ENCODE data around the gene RIOK3.
"Not testable (repeated sequence)": the region's sequence is repeated elsewhere in the genome, so short reads cannot be mapped to it uniquely, and the experiment has no call there.

Gene RIOK3, protein sequence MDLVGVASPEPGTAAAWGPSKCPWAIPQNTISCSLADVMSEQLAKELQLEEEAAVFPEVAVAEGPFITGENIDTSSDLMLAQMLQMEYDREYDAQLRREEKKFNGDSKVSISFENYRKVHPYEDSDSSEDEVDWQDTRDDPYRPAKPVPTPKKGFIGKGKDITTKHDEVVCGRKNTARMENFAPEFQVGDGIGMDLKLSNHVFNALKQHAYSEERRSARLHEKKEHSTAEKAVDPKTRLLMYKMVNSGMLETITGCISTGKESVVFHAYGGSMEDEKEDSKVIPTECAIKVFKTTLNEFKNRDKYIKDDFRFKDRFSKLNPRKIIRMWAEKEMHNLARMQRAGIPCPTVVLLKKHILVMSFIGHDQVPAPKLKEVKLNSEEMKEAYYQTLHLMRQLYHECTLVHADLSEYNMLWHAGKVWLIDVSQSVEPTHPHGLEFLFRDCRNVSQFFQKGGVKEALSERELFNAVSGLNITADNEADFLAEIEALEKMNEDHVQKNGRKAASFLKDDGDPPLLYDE

DNA sequence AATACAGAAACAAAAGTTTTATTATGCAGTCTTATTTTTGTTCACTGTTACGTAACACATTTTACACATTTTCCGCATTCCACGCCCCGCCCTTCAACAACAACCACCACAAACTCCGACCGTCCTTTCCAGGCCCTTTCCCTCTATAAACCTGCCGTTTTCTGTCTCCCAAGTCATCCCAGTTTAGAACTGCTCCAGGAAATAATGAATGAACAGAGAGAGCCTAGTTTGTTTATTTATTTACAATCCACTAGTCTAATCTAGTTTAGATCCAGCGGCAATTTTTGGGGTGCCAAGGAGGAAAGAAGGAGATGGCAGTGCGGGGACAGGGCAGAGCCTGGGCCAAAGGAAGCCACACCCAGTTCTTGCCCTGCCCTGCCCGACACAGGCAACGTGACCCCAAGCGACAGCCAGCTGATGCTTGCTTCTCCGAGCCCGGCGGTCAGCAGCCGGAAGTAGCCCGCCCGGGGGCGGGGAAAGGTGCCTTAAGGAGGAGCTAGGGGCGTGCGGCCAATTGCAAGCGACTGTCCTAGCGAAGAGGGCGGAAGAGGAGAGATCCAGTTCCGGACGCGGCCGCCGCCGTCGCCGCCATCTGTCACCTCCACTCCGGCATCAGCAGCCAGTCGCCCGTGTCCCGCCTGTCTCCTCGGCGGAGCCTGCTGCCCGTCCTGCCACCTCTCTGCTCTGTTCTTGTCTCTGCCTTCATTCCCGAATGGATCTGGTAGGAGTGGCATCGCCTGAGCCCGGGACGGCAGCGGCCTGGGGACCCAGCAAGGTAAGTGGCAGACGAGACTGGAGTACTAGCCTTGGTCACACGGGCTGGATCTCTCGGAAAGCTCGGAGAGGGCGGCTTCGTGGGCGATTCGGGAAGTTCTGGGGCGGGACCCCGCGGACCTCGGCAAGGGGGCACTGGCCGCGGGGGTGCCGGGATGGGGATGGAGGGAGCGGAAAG is at the start of gene RIOK3:
TSS of gene RIOK3 (plus strand) at position 560 of the 952 bp plus-strand sequence. CDS start at position 713, 153 bp downstream.
- peak; percentile 98 for DNase-seq (ENCODE audit: low spot score)

DNA sequence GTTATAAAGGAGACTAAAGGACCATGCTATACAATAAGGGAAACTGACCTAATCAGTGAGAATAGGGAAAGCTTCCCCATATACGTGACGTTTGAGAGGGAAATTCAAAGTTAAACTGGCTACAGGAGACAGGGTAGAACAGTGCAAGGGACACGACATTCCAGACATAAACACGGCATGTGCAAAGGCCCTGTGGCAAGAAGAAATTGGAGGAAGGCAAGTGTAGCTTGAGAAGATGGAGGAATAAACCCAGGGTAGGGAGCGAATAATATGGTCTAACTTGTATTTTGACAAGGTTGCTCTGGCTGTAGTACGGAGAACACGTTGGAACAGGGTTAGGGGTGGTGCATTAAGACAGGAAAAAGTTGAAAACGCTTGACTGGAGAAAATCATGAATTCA is 49.8 kb upstream of the RIOK3 start:
- DNase-seq (ENCODE audit: low spot score), result no peak

DNA sequence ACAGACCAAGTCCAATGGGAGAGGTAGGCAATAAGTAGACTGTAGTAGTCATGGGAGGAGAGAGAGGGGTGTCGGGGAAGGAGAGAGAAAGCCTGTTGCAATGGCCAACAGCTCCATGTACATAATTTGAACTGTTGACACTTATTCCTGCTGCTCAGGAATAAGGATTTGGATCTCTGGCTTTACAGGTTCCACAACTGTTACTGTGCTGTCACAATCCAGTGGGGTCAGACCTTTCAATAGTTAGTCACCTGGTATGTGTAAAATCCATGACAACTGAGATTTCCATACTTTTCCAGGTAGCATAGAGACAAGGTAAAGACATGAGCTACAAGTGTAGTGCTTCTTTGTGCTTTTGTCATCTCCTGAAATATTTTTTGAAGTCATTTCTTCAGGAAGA is 47.5 kb upstream of the RIOK3 start:
- DNase-seq (ENCODE audit: low spot score), result no peak

DNA sequence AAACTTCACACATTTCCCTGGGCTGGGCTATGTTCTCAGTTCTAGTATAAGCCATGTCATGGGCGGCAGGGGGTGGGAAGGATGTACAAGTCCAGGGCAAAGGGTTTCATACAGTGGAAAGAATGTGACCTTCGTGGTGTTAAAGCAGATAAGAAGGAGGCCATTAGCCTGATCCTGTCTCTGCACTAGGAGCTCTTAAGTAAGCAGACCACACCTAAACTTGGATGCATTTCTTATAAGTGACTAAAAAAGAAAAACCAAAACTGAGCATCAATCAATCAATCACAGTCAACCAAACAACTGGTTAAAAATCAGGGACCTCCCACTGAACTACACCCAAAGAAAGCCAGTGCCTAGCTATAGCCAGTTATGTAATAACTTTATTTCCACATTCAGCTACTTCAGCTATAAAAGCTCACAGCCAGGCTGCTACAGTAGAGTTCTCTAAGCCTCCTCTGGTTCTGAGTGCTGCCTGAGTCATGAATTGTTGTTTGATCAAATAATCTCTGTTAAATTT is 46.8 kb upstream of the RIOK3 start:
- DNase-seq (ENCODE audit: low spot score), result no peak

DNA sequence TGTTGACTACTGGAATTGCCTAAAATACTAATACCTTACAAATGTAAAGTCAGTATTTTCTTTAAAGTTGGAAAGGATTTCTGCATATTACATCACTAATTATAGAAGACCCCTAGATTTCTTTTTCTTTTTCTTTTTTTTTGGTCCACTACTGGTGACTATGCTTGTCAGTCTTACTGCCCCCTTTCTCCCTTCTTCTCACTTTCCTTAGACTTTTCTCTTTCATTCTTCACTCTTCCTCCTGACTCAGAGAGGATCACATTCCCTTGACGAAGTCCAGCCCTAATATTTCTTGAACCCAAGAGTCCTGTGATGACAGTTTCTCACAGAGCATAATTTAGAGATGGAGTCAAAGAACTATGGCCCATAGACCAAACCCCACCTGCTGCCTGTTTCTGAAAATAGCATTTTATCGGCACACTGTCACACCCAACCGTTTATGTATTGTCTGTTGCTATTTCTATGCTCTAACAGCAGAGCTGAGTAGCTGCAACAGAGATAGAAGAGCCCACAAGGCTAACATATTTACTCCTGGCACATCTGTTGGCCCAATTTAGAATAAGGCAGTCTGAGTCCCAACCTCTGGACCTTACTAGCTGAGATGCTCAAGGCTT is 40.6 kb upstream of the RIOK3 start:
- DNase-seq (ENCODE audit: low spot score), result no peak

DNA sequence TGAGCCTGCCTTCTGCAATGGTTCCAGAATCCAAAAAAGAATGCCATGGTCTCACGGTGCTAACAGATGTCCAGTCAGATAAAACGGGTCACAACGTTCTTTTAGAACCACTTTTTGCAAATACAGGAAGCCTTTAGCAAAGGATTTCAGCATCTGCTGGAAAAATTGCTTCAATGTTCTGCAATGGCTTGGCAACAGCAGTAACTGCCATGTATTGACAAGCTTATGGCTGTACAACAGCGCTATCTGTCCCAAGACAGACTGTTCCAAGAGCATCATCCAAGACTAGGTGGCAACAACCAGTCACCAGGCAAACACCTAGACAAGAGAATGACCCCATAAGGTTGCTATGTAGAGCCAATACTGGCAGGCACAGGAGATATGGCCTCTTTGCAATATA is 37.6 kb upstream of the RIOK3 start:
- DNase-seq (ENCODE audit: low spot score), result no peak

DNA sequence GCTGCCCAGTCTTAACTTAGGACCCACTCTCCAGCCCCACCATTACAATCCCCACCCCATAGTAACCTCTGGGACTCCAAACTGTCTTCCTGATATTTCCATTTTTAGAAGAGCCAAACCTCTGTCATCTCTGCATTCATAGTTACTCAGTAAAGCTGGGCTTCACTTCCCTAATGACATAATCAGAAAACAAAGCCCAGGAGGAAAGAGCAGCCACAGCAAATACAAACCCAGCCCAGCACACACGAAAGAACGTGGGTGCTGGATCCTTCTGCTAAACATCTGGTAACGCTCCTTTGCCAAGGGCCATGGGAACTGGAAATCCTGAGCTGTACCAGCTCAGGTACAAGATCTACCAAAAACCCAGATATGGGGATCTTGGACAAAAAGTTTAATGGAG is 36.8 kb upstream of the RIOK3 start:
- no peak for DNase-seq (ENCODE audit: low spot score)

DNA sequence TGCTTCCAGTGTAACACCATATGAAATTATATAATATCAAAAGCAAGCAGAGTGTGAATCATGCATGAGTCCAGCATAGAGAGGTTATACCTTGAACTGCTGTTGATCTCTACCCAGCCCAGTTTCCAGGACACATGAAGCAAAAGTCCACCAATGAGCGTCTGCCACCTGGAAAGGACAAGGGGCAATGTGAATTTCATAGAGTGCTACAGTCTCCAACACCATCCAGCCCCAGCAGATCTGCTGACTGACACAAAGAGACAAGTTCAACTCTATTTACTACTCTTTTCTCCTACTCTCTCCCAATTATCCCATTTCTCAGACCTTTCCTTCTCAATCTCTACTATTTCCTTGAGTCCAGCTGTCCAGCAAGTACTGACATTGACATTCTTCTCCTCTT is 31.8 kb upstream of the RIOK3 start:
- DNase-seq (ENCODE audit: low spot score), result no peak

DNA sequence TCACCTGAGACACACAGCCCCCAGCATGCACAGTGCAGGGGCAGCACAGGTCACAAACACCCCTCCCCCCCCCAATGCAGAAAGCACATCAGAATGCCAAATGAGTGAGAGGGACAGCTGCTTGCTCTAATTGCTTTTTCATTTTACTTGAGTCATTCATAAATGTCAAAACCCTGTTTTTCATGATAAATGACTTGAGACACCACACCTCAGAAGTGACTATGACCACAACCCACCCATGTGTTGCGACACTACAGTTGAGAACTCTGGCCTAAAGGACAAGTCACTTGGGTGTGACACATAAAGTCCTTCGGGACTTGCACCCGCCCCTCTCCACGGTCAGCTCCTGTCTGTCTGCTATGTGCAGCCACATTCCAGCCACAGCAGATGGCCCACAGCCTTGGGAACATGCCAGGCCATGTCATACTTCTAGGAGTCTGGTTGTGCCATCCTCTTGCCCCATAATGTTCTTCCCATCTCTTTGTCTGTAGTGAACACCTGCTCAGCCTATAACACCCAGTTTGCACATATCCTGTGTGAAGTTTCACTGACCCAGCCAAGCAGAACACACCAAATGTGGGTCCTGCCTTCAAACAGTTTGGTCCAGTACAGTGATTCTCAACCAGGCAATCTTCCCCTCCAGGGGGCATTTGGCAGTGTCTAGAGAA is 30.2 kb upstream of the RIOK3 start:
- DNase-seq (ENCODE audit: low spot score), result peak; percentile 13

DNA sequence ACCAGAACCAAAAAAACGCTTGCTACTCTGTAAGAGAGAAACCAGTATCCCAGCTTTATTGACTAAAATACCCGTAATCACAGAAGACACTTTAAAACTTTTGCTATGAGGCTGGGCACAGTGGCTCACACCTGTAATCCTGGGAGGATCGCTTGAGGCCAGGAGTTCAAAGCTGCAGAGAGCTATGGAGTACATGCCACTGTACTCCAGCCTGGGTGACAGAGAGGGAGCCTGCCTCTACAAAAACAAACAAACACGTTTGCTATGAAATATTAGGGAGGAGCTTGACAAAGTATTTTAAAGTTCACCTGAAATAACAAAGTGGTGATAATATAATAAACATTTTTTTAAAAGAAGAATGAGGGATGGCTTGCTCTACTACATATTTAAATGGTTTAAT is 28.5 kb upstream of the RIOK3 start:
- no peak for DNase-seq (ENCODE audit: low spot score)

DNA sequence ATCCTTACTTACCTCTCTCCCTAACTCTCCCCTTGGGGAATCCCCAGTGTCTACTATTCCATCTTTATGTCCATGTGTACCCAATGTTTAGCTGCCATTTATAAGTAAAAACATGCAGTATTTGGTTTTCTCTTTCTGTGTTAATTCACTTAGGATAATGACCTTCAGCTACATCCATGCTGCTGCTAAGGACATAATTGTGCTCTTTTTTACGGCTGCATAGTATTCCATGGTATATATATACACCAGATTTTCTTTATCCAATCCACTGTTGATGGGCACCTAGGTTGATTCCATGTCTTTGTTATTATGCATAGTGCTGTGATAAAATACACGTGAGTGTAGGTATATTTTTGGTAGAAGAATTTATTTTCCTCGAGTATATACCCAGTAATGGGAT is 24.3 kb upstream of the RIOK3 start:
- DNase-seq (ENCODE audit: low spot score), result no peak

DNA sequence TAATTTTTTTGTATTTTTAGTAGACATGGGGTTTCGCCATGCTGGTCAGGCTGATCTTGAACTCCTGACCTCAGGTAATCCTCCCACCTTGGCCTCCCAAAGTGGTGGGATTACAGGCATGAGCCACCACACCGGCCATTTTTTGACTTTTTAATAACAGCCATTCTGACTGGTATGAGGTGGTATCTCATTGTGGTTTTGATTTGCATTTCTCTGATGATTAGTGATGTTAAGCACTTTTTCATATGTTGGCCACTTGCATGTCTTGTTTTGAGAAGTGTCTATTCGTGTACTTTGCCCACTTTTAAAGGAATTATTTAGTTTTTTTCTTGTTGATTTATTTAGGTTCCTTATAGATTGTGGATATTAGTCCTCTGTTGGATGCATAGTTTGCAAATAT is 23.5 kb upstream of the RIOK3 start:
- not testable (repeated sequence) for DNase-seq (ENCODE audit: low spot score)

DNA sequence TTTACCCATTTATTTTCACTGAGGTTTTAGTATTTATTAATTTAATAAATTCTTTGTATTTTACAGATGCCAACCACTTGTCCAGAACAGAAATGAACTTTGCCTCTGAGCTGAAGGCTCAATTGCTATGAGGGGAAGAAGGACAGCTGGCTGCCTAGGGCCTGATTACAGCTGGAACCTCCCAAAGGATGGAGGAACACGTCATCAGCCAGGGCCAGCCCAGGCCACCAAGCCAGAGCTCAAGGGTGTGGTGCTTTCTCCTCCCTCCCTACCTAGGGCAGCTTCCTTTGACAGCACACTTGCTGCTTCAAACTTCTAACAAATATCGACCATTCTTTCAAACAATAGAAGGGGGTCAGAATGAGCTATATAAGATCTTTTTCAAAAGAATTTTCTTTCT is 19.7 kb upstream of the RIOK3 start:
- DNase-seq (ENCODE audit: low spot score), result no peak

DNA sequence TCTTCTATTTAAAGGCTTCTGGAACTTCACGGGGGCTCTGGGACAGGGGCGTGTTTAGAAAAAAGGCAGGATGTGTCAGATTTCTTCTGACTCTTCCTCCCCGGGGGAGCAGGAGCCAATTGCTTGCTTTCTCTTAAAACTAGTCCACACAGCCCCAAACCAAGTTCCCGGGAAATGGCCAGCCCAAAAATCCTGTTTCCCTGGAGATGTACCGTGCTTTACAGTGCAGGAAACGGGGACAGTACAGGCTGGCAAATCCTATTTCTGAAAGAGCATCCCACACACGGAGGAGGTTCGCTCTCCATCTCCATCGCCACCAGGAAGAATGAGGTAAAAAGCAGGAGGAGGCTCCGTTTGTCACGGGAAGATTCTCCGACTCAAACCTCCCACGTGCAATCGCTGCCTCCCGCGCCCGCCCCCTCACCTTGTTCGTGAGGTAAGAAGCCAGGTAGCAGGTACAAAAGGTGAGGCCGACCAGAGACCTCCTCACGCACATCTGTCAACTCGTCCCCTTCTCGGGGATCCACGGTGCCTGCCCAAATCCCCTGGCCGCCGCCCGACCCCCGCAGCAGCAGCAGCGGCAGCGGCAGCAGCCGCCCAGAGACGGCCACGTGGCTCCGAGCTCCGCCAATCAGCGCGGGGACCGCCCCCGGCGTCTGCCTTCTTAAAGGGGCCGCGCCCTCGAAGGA is 15.6 kb upstream of the RIOK3 start:
- DNase-seq (ENCODE audit: low spot score), result peak; percentile 82

DNA sequence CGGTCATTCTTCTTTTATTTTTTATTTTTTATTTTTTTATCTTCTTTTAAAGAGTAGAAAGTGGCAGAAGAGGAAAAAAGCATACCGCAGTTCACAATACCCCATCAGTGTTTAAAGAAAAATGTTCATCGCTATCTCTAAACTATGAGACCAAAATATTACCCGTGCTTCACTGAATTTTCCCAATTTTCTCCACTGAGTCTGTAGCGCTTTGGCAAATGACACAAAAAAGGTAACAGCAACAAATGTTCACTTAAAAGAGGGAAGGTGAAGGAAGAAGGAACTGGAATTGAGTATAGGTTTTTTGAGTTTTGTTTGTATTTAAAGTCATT is 15.1 kb upstream of the RIOK3 start:
- no peak for DNase-seq (ENCODE audit: low spot score)

DNA sequence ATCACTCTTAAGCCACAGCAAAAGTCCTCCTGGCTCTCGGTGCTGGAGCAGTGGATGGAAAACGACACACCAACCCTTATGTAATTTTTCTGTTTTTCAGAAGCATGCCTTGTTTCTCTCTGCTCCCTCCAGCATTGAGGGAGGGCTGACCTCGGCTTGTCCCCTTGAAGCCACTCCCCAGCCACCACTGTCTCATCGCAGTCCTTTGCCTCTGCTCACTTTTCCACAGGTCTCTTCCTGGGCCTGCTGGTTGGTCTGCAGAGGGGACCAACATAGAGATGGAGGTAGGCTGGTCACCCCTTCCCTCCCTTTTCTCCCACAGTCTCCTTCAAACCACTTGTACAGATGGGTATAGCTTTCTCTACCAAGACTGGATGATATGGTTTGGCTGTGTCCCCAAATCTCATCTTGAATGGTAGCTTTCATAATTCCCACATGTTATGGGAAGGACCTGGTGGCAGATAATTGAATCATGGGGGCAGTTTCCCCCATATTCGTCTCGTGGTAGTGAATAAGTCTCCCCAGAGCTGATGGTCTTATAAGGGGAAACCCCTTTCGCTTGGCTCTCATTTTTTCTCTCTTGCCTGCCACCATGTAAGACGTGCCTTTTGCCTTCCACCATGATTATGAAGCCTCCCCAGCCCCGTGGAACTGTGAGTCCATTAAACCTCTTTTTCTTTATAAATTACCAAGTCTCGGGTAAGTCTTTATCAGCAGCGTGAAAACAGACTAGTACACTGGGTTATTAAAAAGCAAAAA is 14.3 kb upstream of the RIOK3 start:
- no peak for DNase-seq (ENCODE audit: low spot score)

DNA sequence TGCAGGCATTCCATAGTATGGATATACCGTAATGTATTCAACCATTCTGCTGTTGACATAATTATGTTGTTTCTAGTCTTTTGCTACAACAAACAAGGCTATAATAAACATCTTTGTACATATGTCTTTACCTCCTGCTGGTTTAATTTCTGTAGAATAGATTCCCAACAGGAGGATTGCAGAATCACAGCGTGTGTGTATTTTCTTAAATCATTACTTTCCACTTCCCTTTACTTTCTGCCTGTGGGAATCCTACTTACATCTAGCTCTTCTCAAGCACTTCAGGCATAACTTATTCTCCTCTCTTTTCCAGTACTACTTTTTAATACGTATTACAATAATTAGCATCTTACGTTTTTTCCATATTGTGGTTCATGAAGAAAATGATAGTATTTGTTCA is 13.0 kb upstream of the RIOK3 start:
- no peak for DNase-seq (ENCODE audit: low spot score)

DNA sequence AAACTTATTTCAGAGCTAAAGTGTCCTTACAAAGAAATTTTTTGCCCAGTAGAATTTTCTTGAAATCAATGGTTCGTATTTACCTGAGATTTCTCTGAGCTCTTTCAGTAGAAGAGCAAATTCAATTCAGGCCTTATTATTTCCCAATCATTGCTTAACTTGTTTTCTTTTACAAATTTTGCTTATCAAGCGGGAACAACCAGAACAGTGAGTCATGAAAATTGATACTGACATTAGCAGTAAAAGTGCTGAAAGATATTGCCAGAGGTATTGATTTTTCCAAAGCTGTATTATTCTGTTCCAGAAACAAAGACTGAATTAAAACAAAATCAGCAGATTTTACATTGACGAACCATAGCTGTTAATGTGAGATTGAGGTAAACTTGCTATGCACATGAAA is 10.1 kb upstream of the RIOK3 start:
- DNase-seq (ENCODE audit: low spot score), result no peak

DNA sequence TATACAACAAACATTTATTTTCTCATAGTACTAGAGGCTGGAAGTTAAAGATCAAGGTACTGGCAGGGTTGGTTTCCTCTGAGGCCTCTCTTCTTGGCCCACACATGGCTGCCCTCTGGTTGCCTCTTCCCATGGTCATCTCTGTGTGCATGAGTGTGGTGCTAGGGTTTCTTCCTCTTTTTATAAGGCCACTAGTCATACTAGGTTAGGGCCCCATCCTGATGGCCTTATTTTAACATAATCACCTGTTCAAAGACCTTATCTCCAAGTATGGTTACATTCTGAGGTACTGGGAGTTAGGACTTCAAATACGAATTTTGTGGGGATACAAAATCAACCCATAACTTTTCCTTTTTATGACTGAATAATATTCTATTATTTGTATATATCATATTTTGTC is 4.8 kb upstream of the RIOK3 start:
- no peak for DNase-seq (ENCODE audit: low spot score)

DNA sequence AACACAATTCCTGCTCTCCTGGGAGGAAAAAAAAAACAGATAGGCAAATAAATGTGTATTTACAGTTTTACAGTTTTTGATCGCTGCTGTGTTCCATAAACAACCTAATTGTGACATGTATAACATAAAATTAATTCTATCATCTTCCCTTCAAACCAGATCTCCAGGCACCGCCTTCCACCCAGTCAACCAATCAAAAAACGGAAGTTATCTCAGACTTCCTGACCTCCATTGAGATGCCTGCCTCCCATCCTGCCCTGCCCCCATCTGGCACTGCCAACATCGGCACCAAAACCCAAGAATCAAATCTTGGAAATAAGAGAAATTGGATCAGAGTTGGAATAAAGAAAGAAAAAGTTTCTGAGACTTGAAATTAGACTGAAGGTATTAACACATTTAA is 3.1 kb upstream of the RIOK3 start:
- DNase-seq (ENCODE audit: low spot score), result no peak

All from Ammon's horn (tissue), 1 donor.